Progenitor cell of endocrine pancreas (in vitro differentiated cells): Measurements from ENCODE around the gene CA7. TPM values are rescaled to one million over a fixed set of nuclear protein-coding genes. Genes with fewer than 3 reads are reported as not detected.
A peak's percentile ranks its signal among the peaks of the same experiment; 100 is the strongest.

Experiments used
- DNase-seq: peaks from one replicate; pipeline ENCODE4 v3.0.0; 2021; ENCODE audit warnings: low spot score; ENCODE audit not compliant: unreplicated experiment
- H3K27ac Mint-ChIP-seq: 2 replicates; pipeline ENCODE4 v1.8.0; 2021; ENCODE audit warnings: mild to moderate bottlenecking, moderate library complexity, mixed read lengths
- H3K27me3 Mint-ChIP-seq: 2 replicates; pipeline ENCODE4 v1.8.0; 2021; ENCODE audit warnings: mixed read lengths
- H3K36me3 Mint-ChIP-seq: 2 replicates; pipeline ENCODE4 v1.8.0; 2022; ENCODE audit warnings: mixed read lengths; ENCODE audit not compliant: insufficient read depth
- H3K4me1 Mint-ChIP-seq: 2 replicates; pipeline ENCODE4 v1.8.0; 2021; ENCODE audit warnings: low read depth, mixed read lengths
- H3K4me3 Mint-ChIP-seq: 2 replicates; pipeline ENCODE4 v1.8.0; 2021; ENCODE audit warnings: low read depth, mild to moderate bottlenecking, moderate library complexity, mixed read lengths
- H3K9me3 Mint-ChIP-seq: 2 replicates; pipeline ENCODE4 v1.8.0; 2021; ENCODE audit warnings: low read depth, mixed read lengths
- CTCF ChIP-seq: fragments of 200-600 bp; sonication (generic); IDR thresholded peaks from one replicate; pipeline ENCODE4 v1.5.0; 2021; ENCODE audit warnings: antibody characterized with exemption, mild to moderate bottlenecking; ENCODE audit not compliant: unreplicated experiment
- total RNA-seq: library from RNA; stranded (reverse); gene quantifications from 2 replicates; pipeline ENCODE4 v1.2.1, GENCODE V29; 2021

CA7 gene
- total RNA-seq, 1 donor from 2014 or later: not detected

GRCh38 chr16:66899945-66900710 lies 55.9 kb downstream of the CA7 start:
- H3K27ac Mint-ChIP-seq: peak overlapping the region; percentile 11
- no peaks in the 10 kb centered on the region for H3K36me3 Mint-ChIP-seq
- no peak overlapping the region for H3K4me3 Mint-ChIP-seq

GRCh38 chr16:66900721-66901441 lies 56.7 kb downstream of the CA7 start:
- no peaks in the 10 kb centered on the region for H3K9me3 Mint-ChIP-seq
- H3K4me1 Mint-ChIP-seq: peaks cover 20% of the 10 kb centered on the region
- TF ChIP-seq CTCF: no peak
- H3K27ac Mint-ChIP-seq: no peak overlapping the region
- no peaks in the 10 kb centered on the region for H3K36me3 Mint-ChIP-seq
- H3K4me3 Mint-ChIP-seq: no peak overlapping the region
- H3K27me3 Mint-ChIP-seq: no peaks in the 10 kb centered on the region
- DNase-seq: no peak

More at GRCh38 chr16:66899945-66900710, 55.9 kb downstream of the CA7 start:
- no peak for TF ChIP-seq CTCF
- peaks cover 18% of the 10 kb centered on the region for H3K4me1 Mint-ChIP-seq
- no peaks in the 10 kb centered on the region for H3K9me3 Mint-ChIP-seq
- DNase-seq: no peak
- no peaks in the 10 kb centered on the region for H3K27me3 Mint-ChIP-seq

GRCh38 chr16:66901626-66902025 lies 57.4 kb downstream of the CA7 start:
- DNase-seq: no peak
- H3K9me3 Mint-ChIP-seq: no peaks in the 10 kb centered on the region
- H3K36me3 Mint-ChIP-seq: no peaks in the 10 kb centered on the region
- TF ChIP-seq CTCF: no peak
- no peak overlapping the region for H3K4me3 Mint-ChIP-seq
- H3K27ac Mint-ChIP-seq: no peak overlapping the region
- H3K27me3 Mint-ChIP-seq: no peaks in the 10 kb centered on the region
- H3K4me1 Mint-ChIP-seq: peaks cover 21% of the 10 kb centered on the region

- Mint-ChIP-seq H3K27me3 (peaks cover 3% of the 10 kb centered on the region), H3K4me1 (peaks cover 17% of the 10 kb centered on the region), H3K36me3 (no peaks in the 10 kb centered on the region), H3K4me3 (no peak overlapping the region), H3K9me3 (no peaks in the 10 kb centered on the region), H3K27ac (no peak overlapping the region)
- DNase-seq: no peak
- TF ChIP-seq CTCF: no peak
Measured at GRCh38 chr16:66902648-66903543, 58.7 kb downstream of the CA7 start.

Other genes starting within 250 kb of the CA7 start
- 48.2 and 51.5 TPM in 2 replicates for gene CMTM3, start 239.7 kb upstream of the CA7 start, total RNA-seq
- 80.9 and 82.3 TPM in 2 replicates for gene CMTM4, start 147.7 kb upstream of the CA7 start, total RNA-seq
- 179 and 181 TPM in 2 replicates for gene DYNC1LI2, start 92.8 kb upstream of the CA7 start, total RNA-seq
- 0.29 TPM in 1 of 2 replicates, not detected in the other for gene TERB1, start 42.8 kb upstream of the CA7 start, total RNA-seq
- 114 and 117 TPM in 2 replicates for gene NAE1, start 13.4 kb upstream of the CA7 start, total RNA-seq
- gene PDP2, start 36.1 kb downstream of the CA7 start, total RNA-seq: 17.0 and 20.0 TPM in 2 replicates
- not detected in 2 replicates for gene CDH16, start 74.5 kb downstream of the CA7 start, total RNA-seq
- 0.27 and 0.36 TPM in 2 replicates for gene RRAD, start 81.1 kb downstream of the CA7 start, total RNA-seq
- 58.1 and 59.9 TPM in 2 replicates for gene CIAO2B, start 90.0 kb downstream of the CA7 start, total RNA-seq
- 39.2 and 43.9 TPM in 2 replicates for gene CES2, start 91.1 kb downstream of the CA7 start, total RNA-seq
- 2.7 and 4.8 TPM in 2 replicates for gene CES3, start 116.9 kb downstream of the CA7 start, total RNA-seq
- 4.6 and 5.2 TPM in 2 replicates for gene CES4A, start 144.2 kb downstream of the CA7 start, total RNA-seq
- gene CBFB, start 184.7 kb downstream of the CA7 start, total RNA-seq: 86.6 and 87.3 TPM in 2 replicates